Right cardiac atrium (tissue), 5 donors: Measurements from ENCODE around the gene CCDC198. TPM values are rescaled to one million over a fixed set of nuclear protein-coding genes. Genes with fewer than 3 reads are reported as not detected.

ENCODE experiments used
- ATAC-seq, 2 donors: fragments of 200-7000 bp; cut with Tn5 transposase; one replicate each; pipeline versions ENCODE4 v1.8.0 to v1.9.1; 2020; ENCODE audit warnings: moderate library complexity in 2 of 2, mild to moderate bottlenecking in 1 of 2
- DNase-seq, 3 donors: peaks; one replicate each; pipeline ENCODE4 v3.0.0-alpha.2; 2020
- H3K27ac ChIP-seq: one replicate; pipeline ENCODE4 v1.5.1; 2013; ENCODE audit warnings: mild to moderate bottlenecking, low read length, control low read depth, moderate library complexity
- H3K27me3 ChIP-seq: one replicate; pipeline ENCODE4 v1.6.1; 2013; ENCODE audit not compliant: control insufficient read depth, insufficient read depth
- H3K4me1 ChIP-seq: one replicate; pipeline ENCODE4 v1.6.1; 2013; ENCODE audit warnings: low read length; ENCODE audit not compliant: control insufficient read depth, insufficient read depth
- H3K4me3 ChIP-seq: one replicate; pipeline ENCODE4 v1.5.1; 2013; ENCODE audit warnings: low read length, control low read depth
- H3K9me3 ChIP-seq: one replicate; pipeline ENCODE4 v1.6.1; 2013; ENCODE audit warnings: low read length; ENCODE audit not compliant: control insufficient read depth
- WGBS: extraction: QIAGEN DNeasy Blood & Tissue Kit; methylation state at CpG from one replicate; pipeline ENCODE4 v1.1.7; 2013; 5-methylcytosine and 5-hydroxymethylcytosine counted together
- intact Hi-C, 4 donors: fragments of 100-400 bp; cut with DNase I; formaldehyde crosslinking; loops; one replicate each; pipeline versions ENCODE4 v1.11.0 to v1.14.0; 2022 to 2023
- polyA plus RNA-seq: library from polyadenylated mRNA; stranded (reverse); fragments of 200-250 nt; gene quantifications from one replicate; pipeline ENCODE4 v1.2.3, GENCODE V29; 2013
- total RNA-seq, 4 donors: library from RNA; stranded (reverse); fragmentation: NEBNext Ultra II Directional; extraction: Animal tissue kit (Norgen Biotek cat#: 25700); gene quantifications; one replicate each; pipeline ENCODE4 v1.2.1, GENCODE V29; 2021
- donor health status: healthy with polysubstance abuse.
- donor health status: DM: no; HTN: yes; CAD: no.
- donor health status: DM: no; HTN: no; CAD: no.
- donor health status: DM: no; HTN: yes; CAD: no; lungs with severe emphysema.
- donor health status: DM: yes; HTN: yes; CAD: no.

Gene CCDC198
- total and polyA plus RNA-seq, 5 donors: not detected

GRCh38 chr14:57464008-57464730 is 29.5 kb downstream of the CCDC198 start:
- WGBS: 81% methylated on average over 6 of the region's 6 CpGs
- ATAC-seq (no peak), DNase-seq (no peak)
- Histone ChIP-seq H3K4me1 (no peaks in the 10 kb centered on the region), H3K27me3 (no peaks in the 10 kb centered on the region), H3K27ac (no peak overlapping the region), H3K9me3 (no peaks in the 10 kb centered on the region), H3K4me3 (no peak overlapping the region)
- intact Hi-C loops: no loop called here

- Histone ChIP-seq H3K4me3 (no peak overlapping the region), H3K9me3 (no peaks in the 10 kb centered on the region), H3K27me3 (no peaks in the 10 kb centered on the region), H3K27ac (no peak overlapping the region), H3K4me1 (no peaks in the 10 kb centered on the region)
- intact Hi-C loops: no loop called here
- 81% methylated on average over 3 of the region's 3 CpGs for WGBS
- no peak for DNase-seq
- ATAC-seq: no peak
Measured at GRCh38 chr14:57462551-57462950, 31.1 kb downstream of the CCDC198 start.

GRCh38 chr14:57461777-57462320 is 31.8 kb downstream of the CCDC198 start:
- no peak for ATAC-seq
- Histone ChIP-seq H3K4me3 (no peak overlapping the region), H3K9me3 (no peaks in the 10 kb centered on the region), H3K27ac (no peak overlapping the region), H3K27me3 (no peaks in the 10 kb centered on the region), H3K4me1 (no peaks in the 10 kb centered on the region)
- DNase-seq: no peak
- 82% methylated on average over 5 of the region's 5 CpGs for WGBS
- intact Hi-C loops: no loop called here

- H3K9me3 ChIP-seq: no peaks in the 10 kb centered on the region
- H3K4me1 ChIP-seq: no peaks in the 10 kb centered on the region
- no peak for DNase-seq
- H3K27ac ChIP-seq: no peak overlapping the region
- H3K27me3 ChIP-seq: no peaks in the 10 kb centered on the region
- intact Hi-C loops: no loop called here
- ATAC-seq: no peak
- no peak overlapping the region for H3K4me3 ChIP-seq
Measured at GRCh38 chr14:57435923-57436322, 57.7 kb downstream of the CCDC198 start.

GRCh38 chr14:57420986-57421385 is 72.7 kb downstream of the CCDC198 start:
- Histone ChIP-seq H3K4me1 (no peaks in the 10 kb centered on the region), H3K9me3 (no peaks in the 10 kb centered on the region), H3K27me3 (no peaks in the 10 kb centered on the region), H3K4me3 (no peak overlapping the region), H3K27ac (no peak overlapping the region)
- WGBS: 92% methylated on average over 3 of the region's 3 CpGs
- ATAC-seq: no peak
- DNase-seq: no peak
- intact Hi-C loops: no loop called here

GRCh38 chr14:57420033-57420432 is 73.6 kb downstream of the CCDC198 start:
- Histone ChIP-seq H3K27ac (no peak overlapping the region), H3K27me3 (no peaks in the 10 kb centered on the region), H3K9me3 (no peaks in the 10 kb centered on the region), H3K4me1 (no peaks in the 10 kb centered on the region), H3K4me3 (no peak overlapping the region)
- ATAC-seq: no peak
- intact Hi-C loops: no loop called here
- WGBS: 64% methylated on average over 4 of the region's 4 CpGs
- no peak for DNase-seq

Other genes with a start within 250 kb of the CCDC198 start
- 10 to 100 TPM; 52.7 to 66.5 (median 56.9) TPM for gene EXOC5, start 225.0 kb downstream of the CCDC198 start, total RNA-seq
- gene EXOC5, start 225.0 kb downstream of the CCDC198 start, polyA plus RNA-seq: 11.3 TPM
- 10 to 100 TPM; 40.8 to 58.7 (median 52.7) TPM for gene AP5M1, start 224.9 kb downstream of the CCDC198 start, total RNA-seq
- 16.0 TPM for gene AP5M1, start 224.9 kb downstream of the CCDC198 start, polyA plus RNA-seq
- gene NAA30, start 103.3 kb downstream of the CCDC198 start, total RNA-seq: 10 to 100 TPM; 20.3 to 23.8 (median 23.3) TPM
- gene NAA30, start 103.3 kb downstream of the CCDC198 start, polyA plus RNA-seq: 9.1 TPM